Measurements from ENCODE around the gene ERI3.

ERI3 gene

GRCh38 chr1:44233593-44233992 lies 121.5 kb downstream of the ERI3 start:
- Histone ChIP-seq H3K36me3 (ENCODE audit: insufficient read depth, low read length) (no peaks in the 10 kb centered on the region), H3K9ac (ENCODE audit: low read depth, low read length, poor library complexity, severe bottlenecking) (no peak overlapping the region), H3K9me3 (ENCODE audit: insufficient read depth, low read depth, low read length) (no peaks in the 10 kb centered on the region), H3K4me3 (ENCODE audit: low read length, poor library complexity, severe bottlenecking) (no peak overlapping the region), H3K4me1 (ENCODE audit: insufficient read depth, low read length, poor library complexity, severe bottlenecking) (peaks cover 13% of the 10 kb centered on the region), H3K9me2 (replicated peaks; ENCODE audit: low read depth, low read length) (no peaks in the 10 kb centered on the region), H3K4me2 (ENCODE audit: low read depth, low read length, poor library complexity, severe bottlenecking) (no peak overlapping the region), H2AFZ (ENCODE audit: low read length) (no peak overlapping the region), H4K20me1 (ENCODE audit: insufficient read depth, low read length, poor library complexity, severe bottlenecking) (no peaks in the 10 kb centered on the region), H3K79me2 (ENCODE audit: insufficient read depth, low read length) (no peaks in the 10 kb centered on the region), H3F3A (ENCODE audit: low read depth) (no peaks in the 10 kb centered on the region), H3K27me3 (ENCODE audit: insufficient read depth, low read length, poor library complexity, severe bottlenecking) (no peaks in the 10 kb centered on the region)
- no peak for TF ChIP-seq EZH2phosphoT487 (IDR thresholded peaks at IDR 0.05; ENCODE audit: borderline replicate concordance)
- TF ChIP-seq, protein P1, sequence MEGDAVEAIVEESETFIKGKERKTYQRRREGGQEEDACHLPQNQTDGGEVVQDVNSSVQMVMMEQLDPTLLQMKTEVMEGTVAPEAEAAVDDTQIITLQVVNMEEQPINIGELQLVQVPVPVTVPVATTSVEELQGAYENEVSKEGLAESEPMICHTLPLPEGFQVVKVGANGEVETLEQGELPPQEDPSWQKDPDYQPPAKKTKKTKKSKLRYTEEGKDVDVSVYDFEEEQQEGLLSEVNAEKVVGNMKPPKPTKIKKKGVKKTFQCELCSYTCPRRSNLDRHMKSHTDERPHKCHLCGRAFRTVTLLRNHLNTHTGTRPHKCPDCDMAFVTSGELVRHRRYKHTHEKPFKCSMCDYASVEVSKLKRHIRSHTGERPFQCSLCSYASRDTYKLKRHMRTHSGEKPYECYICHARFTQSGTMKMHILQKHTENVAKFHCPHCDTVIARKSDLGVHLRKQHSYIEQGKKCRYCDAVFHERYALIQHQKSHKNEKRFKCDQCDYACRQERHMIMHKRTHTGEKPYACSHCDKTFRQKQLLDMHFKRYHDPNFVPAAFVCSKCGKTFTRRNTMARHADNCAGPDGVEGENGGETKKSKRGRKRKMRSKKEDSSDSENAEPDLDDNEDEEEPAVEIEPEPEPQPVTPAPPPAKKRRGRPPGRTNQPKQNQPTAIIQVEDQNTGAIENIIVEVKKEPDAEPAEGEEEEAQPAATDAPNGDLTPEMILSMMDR (conservative IDR thresholded peaks at IDR 0.05; ENCODE audit: low read length): no peak

- Histone ChIP-seq H3K27me3 (ENCODE audit: insufficient read depth, low read length, poor library complexity, severe bottlenecking) (no peaks in the 10 kb centered on the region), H3K9me3 (ENCODE audit: insufficient read depth, low read depth, low read length) (no peaks in the 10 kb centered on the region), H3K79me2 (ENCODE audit: insufficient read depth, low read length) (no peaks in the 10 kb centered on the region), H3K36me3 (ENCODE audit: insufficient read depth, low read length) (no peaks in the 10 kb centered on the region), H3K4me2 (ENCODE audit: low read depth, low read length, poor library complexity, severe bottlenecking) (no peak overlapping the region), H4K20me1 (ENCODE audit: insufficient read depth, low read length, poor library complexity, severe bottlenecking) (no peaks in the 10 kb centered on the region), H3K4me1 (ENCODE audit: insufficient read depth, low read length, poor library complexity, severe bottlenecking) (no peaks in the 10 kb centered on the region), H2AFZ (ENCODE audit: low read length) (no peak overlapping the region), H3K9ac (ENCODE audit: low read depth, low read length, poor library complexity, severe bottlenecking) (no peak overlapping the region), H3F3A (ENCODE audit: low read depth) (no peaks in the 10 kb centered on the region), H3K4me3 (ENCODE audit: low read length, poor library complexity, severe bottlenecking) (no peak overlapping the region), H3K9me2 (replicated peaks; ENCODE audit: low read depth, low read length) (no peaks in the 10 kb centered on the region)
- TF ChIP-seq, protein P1 (conservative IDR thresholded peaks at IDR 0.05; ENCODE audit: low read length): no peak
- TF ChIP-seq EZH2phosphoT487 (IDR thresholded peaks at IDR 0.05; ENCODE audit: borderline replicate concordance): no peak
Observed at GRCh38 chr1:44230796-44231195, 124.3 kb downstream of the ERI3 start.

GRCh38 chr1:44229435-44230167 lies 125.5 kb downstream of the ERI3 start:
- Histone ChIP-seq H3K4me2 (ENCODE audit: low read depth, low read length, poor library complexity, severe bottlenecking) (no peak overlapping the region), H3K79me2 (ENCODE audit: insufficient read depth, low read length) (no peaks in the 10 kb centered on the region), H2AFZ (ENCODE audit: low read length) (no peak overlapping the region), H3K9ac (ENCODE audit: low read depth, low read length, poor library complexity, severe bottlenecking) (no peak overlapping the region), H3K4me1 (ENCODE audit: insufficient read depth, low read length, poor library complexity, severe bottlenecking) (no peaks in the 10 kb centered on the region), H3K36me3 (ENCODE audit: insufficient read depth, low read length) (no peaks in the 10 kb centered on the region), H3K4me3 (ENCODE audit: low read length, poor library complexity, severe bottlenecking) (no peak overlapping the region), H3F3A (ENCODE audit: low read depth) (no peaks in the 10 kb centered on the region), H3K27me3 (ENCODE audit: insufficient read depth, low read length, poor library complexity, severe bottlenecking) (no peaks in the 10 kb centered on the region), H4K20me1 (ENCODE audit: insufficient read depth, low read length, poor library complexity, severe bottlenecking) (no peaks in the 10 kb centered on the region), H3K9me3 (ENCODE audit: insufficient read depth, low read depth, low read length) (no peaks in the 10 kb centered on the region), H3K9me2 (replicated peaks; ENCODE audit: low read depth, low read length) (no peaks in the 10 kb centered on the region)
- TF ChIP-seq, protein P1 (conservative IDR thresholded peaks at IDR 0.05; ENCODE audit: low read length): no peak
- no peak for TF ChIP-seq EZH2phosphoT487 (IDR thresholded peaks at IDR 0.05; ENCODE audit: borderline replicate concordance)
